GM18870 (cell line): ENCODE measurements around the gene ACTBL2.

ENCODE experiments used
- ATAC-seq: cut with Tn5 transposase; IDR thresholded peaks from one replicate; pipeline ENCODE4 v1.9.1; 2021; ENCODE audit warnings: moderate library complexity; ENCODE audit not compliant: unreplicated experiment

Gene ACTBL2

DNA sequence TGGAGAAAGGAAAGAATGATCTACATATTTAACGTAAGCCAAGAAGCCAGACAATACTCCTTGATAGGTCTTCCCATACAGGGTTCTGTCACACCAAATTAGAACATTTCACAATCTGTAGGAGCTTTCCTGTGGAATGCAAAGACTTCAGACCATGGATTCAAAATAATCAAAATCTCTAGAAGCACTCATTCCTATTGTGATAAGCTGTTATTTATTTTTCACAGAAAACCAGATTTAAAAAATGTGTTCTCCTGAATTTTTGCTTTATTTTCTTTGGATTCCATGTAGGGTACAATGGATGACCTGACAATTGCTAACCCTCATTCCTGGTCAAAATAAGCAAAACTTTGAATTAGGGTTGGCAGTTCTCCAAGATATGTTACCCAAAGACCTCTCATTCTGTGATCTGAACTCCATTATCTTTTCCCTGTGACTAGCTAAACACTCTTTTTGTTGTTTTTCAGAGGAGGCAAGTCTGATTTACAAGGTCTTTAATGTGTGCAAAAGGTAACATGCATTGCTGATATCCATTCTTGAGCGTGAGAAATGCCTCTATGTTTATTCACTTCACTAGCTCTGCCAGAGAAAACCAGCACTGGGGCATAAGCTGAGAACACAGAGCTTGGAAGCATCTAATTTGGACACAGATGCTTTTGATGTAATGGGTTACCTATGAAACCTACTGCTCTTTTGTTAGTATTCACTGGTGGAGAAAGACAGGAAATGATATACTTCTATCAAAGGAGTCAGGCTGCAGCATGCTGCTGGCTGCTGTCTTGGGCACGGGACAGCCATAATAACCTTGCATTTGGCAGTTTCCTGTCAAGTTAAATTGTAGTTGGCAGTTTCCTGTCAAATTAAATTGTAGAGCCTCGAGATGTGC, 31.4 kb downstream of the ACTBL2 start:
- ATAC-seq: no peak

DNA sequence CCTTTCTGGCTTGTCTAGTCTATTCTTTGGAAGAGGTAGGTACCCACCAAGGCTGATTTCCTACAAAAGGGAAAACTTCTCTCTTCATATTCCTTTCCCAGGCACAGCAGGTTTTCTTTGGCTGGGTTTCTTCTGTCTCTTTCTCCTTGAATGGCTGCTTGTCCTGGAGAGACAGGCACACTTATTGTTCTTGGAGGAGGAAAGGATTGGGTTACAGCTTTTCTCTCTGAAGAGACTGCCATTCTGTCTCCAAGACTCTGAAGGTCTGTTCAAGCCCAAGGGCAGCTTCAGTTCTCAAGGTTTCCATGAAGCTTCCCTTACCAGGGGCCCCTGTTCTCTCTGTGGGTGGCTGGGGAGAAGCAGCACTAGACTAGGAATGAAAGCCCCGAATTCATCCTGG, 33.9 kb downstream of the ACTBL2 start:
- ATAC-seq: no peak

DNA sequence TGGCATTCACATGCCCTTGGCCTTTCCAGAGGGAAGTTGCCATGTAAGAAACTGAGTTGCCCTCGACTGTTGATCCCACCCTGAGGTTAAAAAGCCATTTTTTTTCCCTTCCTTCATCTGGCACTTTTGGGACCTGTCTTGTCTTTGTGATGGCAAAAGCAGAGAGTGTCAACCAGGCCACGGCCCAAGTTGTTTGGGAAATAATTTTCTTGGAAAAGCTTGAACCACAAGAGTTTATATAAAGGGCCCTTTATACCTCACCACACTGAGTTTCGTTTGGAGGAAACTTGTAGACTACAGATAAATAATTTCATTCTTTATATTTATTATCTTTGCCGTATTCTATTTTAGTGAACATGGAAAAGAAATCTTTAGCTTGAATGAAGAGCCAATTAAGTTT, 34.3 kb downstream of the ACTBL2 start:
- no peak for ATAC-seq

DNA sequence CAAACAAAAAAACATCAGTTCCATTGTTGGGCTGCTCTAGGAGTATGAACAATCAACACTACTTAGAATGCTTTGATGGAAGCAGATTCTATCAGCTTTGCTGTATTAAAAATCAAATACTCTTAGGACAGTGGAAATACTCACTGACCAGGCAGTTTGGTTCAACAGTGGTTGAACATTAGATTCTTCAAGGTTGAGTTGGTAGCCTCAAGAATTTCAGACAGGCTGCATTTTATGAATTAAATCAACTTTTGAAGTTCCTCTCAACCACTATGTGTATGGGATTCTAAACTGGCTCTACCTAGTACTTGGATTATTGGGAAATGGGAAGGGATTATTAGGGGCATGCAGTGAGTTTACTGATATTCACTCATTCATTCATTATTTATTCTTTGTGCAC, 35.0 kb downstream of the ACTBL2 start:
- ATAC-seq: no peak

DNA sequence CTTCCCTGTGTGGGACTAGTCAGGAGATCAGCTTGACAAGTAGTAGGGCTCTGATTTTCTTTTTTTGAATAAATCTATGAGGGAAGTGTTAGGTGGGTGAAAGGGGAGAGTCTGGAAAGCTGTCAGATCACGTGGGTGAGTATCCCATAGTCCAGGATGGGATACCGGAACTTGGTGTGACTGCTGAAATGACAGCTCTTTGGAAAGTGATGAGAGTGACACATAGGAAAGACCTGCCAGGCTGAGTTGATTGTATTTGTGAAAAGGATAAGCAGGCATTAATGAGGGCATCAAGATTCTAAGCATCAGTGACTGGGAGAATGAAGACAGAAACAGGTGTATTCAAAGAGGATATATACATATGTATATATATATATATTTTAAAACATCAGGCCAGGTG, 35.6 kb downstream of the ACTBL2 start:
- no peak for ATAC-seq

DNA sequence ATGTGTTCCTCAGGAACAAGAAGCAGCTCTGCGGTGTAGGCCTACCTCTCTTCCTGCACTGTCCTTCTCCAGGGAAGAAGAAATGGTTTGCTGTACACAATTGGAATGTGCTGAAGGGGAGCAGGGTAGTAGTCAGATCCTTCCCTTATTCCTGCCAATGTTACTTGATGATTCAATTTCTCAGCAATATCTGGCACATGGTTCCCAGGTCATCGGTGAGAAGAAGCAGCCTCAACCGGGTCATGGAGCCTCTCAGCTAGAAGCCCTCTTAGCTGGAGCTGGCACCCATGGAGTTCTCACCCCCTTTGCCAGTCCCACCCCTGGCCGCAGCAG, 36.9 kb downstream of the ACTBL2 start:
- no peak for ATAC-seq

DNA sequence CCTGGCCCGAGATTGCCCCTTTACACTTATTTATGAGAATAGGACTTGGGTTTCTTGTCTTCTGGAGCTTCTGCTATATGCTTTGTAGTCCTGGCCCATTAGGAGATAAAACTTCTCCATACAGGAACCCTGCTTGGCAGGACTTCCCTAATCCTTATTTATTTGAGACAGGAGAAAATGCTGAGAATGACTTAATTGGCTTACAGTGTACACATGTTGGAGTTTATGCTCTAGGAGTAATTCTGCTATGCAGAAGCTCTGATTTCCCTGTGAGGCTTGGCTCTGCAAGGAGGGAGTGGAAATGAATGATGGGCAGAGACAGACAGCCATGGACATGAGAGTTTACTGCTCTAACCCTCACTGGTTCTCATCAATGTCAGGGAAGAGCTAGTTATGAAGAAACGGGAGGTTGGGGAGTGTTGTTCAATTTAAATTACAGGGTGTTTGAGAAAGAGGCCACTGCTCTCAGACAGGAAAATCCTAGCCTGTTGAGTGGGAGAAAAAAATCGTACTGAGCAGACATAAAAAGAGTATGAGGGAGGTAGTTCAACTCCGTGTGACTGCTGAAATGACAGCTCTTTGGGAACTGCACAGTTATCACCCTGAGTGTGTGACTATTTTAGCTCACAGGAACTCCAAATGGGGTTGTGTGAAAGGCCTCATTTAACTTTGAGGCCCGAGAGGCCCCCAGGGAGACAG, 37.5 kb downstream of the ACTBL2 start:
- ATAC-seq: no peak

DNA sequence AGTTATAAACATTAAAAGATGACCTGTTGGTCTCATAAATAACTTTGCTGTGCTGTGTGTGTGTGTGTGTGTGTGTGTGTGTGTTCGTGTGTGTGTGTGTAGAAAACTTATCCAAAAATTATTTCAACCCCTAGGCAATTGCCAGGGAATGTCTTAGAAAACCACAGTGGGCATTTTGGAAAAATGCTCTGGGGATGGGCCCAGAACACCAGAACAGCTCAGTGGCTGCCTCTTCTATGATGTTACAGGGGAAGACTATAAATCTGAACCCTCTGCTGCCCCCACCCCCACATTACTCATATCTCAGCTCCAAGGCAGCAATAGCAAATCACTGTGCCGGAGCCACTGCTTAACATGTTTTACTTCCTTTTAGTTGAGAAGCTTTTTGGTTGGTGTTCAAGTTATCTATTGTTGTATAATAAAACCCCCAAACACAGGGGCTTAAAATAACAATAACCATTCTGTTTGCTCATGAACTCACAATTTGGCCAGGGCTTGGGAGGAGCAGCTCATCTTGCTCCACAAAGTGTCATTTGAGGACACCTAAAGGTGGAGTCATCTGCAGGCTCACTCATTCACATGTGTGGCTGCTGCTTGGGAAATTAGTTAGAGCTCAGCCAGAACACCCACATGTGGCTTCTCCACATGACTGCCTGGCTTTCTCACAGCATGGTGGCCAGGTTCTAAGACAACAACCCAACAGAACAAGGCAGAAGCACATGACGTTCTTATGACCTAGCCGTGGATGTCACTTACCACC, 40.4 kb downstream of the ACTBL2 start:
- ATAC-seq: peak; percentile 59

DNA sequence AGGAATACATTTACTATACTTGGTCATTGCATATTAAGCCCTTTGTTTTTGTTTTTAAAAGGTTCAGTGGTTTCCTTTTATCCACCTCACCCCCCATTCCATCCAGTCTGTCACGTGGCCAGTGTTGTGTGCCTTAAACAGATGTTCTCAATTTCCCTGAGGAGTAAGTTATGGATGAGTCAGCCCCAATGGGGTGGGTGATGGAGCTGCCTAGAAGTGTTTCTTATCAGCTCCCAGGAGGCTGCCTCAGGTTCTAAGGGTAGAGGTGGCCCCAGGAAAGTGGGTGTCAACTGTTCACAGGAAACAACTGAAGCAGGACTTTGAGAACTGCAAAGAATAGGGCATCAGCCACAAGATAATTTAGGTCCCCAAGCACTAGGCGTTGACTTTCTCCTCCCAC, 41.1 kb downstream of the ACTBL2 start:
- no peak for ATAC-seq

DNA sequence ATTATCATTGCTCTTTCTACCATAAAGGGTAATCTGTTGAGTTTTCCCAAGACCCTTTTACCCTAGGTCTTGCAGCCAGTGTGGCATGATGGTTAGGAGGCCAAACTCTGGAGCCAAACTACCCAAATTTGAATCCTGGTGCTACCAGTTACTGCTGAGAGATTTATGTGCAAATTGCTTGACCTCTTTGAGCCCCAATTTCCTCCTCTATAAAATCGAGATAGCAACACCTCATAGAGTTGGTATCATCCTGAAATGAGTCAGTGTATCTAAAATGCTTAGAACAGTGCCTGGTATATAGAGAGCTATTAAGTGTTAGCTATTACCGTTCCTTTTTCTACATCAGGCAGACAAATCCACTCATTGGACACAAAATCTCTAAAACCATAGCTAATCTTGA, 43.0 kb downstream of the ACTBL2 start:
- no peak for ATAC-seq

DNA sequence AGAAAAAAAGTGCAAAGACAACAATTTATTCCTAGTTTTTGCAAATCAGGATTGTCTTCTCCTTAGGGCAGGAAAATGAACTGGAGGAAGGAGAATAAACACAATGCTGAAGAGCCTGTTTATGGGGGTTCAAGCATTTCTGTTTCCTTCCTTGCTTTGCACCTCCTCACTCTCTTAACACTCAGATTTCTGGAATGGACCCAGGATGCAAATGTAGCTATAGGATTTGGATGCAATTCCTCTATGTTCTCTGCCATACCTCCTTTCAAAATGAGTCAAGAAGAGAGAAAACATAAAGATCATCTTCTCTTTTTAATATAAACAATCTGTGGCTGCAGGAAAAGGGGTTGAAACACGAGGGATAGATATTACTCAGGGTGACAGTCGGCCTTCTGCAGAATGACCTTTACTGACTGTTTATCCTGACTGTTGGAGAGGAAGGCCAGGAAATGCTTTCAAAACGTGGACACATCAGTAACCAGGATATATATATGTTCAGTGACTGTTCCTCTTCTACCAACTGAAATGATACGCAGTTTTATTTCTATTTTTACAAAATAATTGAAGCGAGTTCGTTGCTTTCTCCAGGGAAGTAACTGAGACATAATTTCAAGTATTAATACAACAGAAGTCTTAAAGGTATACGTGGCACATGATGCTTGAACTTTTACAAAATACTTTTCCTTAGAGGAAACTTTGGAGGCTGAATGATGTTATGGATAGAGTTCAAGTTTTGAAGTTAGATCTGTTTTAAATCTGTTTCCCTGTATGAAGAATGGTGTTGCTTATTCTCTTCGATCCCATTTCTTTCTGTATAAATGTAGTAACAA, 44.4 kb downstream of the ACTBL2 start:
- no peak for ATAC-seq

DNA sequence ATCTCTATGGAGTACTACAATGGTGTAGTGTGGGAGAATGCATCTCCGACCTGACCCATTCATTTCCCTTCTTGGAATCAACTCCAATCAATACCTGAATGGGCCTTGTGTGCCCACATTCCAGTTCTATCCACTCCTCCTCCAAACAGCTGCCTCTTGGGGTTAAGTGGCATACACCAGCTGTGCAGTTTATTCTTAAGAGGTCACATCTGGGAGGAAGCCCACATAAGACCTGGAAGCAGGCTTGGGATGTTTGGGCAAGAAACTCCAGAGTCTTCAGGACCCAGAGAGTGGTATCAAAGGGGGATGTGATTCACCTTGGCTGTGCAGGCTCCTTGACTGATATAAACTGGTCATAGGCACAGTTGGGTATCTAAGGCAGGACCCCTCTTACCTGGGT, 46.0 kb downstream of the ACTBL2 start:
- ATAC-seq: no peak

DNA sequence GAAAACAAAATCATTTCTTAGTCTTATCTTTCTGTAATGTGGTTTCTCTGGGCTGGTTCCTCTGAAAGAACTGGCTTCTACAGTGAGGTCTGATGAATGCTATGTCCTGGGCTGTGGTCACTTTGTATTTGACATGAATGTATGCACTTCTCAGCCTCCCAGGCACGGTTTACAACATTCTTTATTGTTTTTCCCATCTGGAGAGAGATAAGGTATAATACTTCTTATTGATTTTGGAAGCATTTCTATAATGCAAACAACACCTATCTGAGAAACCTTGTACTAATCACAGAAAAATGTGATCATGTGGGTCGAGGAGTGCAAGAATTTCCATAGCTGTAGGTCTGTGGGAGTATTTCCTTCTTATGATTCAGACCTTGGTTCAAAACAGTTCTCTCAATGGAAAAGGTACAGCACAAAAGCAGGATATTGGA, 46.9 kb downstream of the ACTBL2 start:
- ATAC-seq: no peak

DNA sequence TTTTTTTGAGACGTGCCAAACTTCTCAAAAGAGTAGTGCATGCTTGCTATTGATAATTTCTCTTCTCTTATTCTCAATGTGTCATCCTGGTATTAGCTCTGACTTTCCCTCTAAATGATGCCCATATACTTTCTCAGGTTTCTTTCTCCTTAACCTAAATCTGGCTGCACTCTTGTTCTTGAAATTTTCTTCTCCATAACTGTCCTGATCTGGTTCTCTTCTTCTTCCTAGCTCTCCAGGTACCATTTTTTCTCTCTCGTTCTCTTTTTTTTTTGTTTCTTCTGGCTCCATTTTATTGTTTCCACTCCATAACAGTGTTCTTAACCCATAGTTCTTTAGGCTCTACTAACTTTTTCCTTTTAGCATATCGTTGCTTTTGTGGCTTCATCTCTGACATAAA, 47.9 kb downstream of the ACTBL2 start:
- ATAC-seq: no peak

DNA sequence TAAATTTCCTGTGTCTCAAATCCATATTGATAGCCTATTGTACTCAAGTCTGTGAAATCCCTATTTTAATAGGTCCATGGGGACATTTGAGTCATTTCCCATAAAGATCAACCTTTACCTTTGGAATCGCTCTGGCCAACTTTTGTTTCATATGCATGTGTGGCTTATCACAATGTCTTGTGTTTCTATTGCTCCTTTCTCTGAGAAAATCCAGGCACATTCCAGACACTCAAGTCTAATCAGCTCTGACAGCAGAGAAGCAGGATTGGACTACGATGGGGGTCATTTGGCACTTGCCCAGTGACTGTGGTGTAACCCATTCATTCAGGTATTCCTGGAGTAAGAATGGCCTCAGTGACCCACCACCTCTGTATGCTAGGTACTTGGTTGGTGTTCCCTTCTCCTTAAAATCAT, 48.4 kb downstream of the ACTBL2 start:
- no peak for ATAC-seq

DNA sequence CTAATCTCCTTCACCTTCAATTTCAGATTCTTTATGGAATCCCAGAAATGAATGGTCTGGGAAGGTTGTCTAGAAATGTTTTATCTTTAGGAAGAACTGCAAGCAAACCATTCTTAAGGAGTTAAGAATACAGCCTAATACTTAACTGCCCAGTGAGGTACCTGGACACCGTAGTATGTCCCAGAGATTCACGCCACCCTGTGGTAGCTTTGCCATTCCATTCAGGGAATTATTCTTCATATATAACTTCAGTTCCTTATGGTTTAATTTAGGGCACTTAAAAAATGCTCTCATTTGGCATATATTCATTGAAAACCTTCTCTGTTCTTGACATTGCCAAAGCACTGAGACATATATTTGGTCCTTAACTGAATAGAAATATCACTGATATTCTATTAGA, 49.7 kb downstream of the ACTBL2 start:
- no peak for ATAC-seq

DNA sequence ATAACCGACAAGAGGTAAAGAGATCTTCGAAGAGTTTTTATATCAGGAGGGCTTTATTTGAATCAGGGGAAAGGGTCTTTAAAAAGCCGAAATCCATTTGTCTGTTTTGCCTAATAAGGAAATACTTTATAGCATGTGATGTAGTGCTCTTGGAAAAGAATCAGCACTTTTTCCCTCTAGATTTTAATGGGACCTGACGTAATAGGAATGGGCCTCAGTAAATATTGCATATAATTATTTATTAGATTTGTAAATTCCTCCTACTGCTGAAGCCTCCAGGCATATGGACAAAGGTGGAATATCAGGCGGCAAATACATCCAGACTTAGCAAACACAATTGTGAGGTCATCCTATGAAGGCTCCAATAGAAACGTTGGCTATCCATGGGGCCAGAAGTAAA, 50.9 kb downstream of the ACTBL2 start:
- no peak for ATAC-seq
